Brain microvascular endothelial cell (primary cell): ENCODE results near the gene ZC3H10.

Experiments
- DNase-seq: peaks from one replicate; pipeline ENCODE4 v3.0.0-alpha.2; 2020
- H3K27ac ChIP-seq: fragments of 250-450 bp; sonication (Bioruptor Pico); 2 replicates; pipeline ENCODE4 v1.5.1; 2020; ENCODE audit warnings: mild to moderate bottlenecking, moderate library complexity
- H3K27me3 ChIP-seq: fragments of 250-450 bp; sonication (Bioruptor Pico); replicated peaks from 2 replicates; pipeline ENCODE4 v1.5.1; 2020; ENCODE audit warnings: mild to moderate bottlenecking
- H3K36me3 ChIP-seq: fragments of 250-450 bp; sonication (Bioruptor Pico); replicated peaks from 2 replicates; pipeline ENCODE4 v1.5.1; 2020; ENCODE audit warnings: mild to moderate bottlenecking
- H3K4me3 ChIP-seq: 2 replicates; pipeline ENCODE4 v1.5.1; 2011; ENCODE audit warnings: low read depth, mild to moderate bottlenecking, control low read depth, low read length, moderate library complexity
- CTCF ChIP-seq: IDR thresholded peaks from 2 replicates; pipeline ENCODE4 v1.5.1; 2011; ENCODE audit warnings: low read depth, mild to moderate bottlenecking, moderate library complexity, low read length, control low read depth, inconsistent platforms; ENCODE audit errors: missing control alignments
- in situ Hi-C: cut with HindIII; loops from 2 replicates; pipeline ENCODE4 v1.10.0; 2017; ENCODE audit warnings: low sequenced_read_pairs, low pct_ligation_motif_present

Gene ZC3H10

GRCh38 chr12:56121204-56121870, 3.3 kb downstream of the ZC3H10 start:
- TF ChIP-seq CTCF, result no peak

GRCh38 chr12:56122637-56123036, 4.6 kb downstream of the ZC3H10 start:
- no peak for DNase-seq
- Histone ChIP-seq H3K27me3 (no peaks in the 10 kb centered on the region), H3K27ac (no peak overlapping the region), H3K4me3 (no peak overlapping the region), H3K36me3 (peaks cover 2% of the 10 kb centered on the region)
- in situ Hi-C loops, result no loop called here
- TF ChIP-seq CTCF, result no peak

More at GRCh38 chr12:56121204-56121870, 3.3 kb downstream of the ZC3H10 start:
- DNase-seq, result no peak
- Histone ChIP-seq H3K36me3 (peaks cover 6% of the 10 kb centered on the region), H3K27me3 (no peaks in the 10 kb centered on the region), H3K27ac (no peak overlapping the region), H3K4me3 (no peak overlapping the region)
- in situ Hi-C loops, result no loop called here

- Histone ChIP-seq H3K36me3 (no peaks in the 10 kb centered on the region), H3K27ac (no peak overlapping the region)
Measured at GRCh38 chr12:56124133-56124532, 6.1 kb downstream of the ZC3H10 start.

GRCh38 chr12:56126732-56127239, 8.7 kb downstream of the ZC3H10 start:
- no peak for TF ChIP-seq CTCF
- DNase-seq, result no peak
- in situ Hi-C loops, result no loop called here
- no peaks in the 10 kb centered on the region for H3K27me3 ChIP-seq
- H3K27ac ChIP-seq, result no peak overlapping the region
- peaks cover 13% of the 10 kb centered on the region for H3K36me3 ChIP-seq
- no peak overlapping the region for H3K4me3 ChIP-seq

More at GRCh38 chr12:56124133-56124532, 6.1 kb downstream of the ZC3H10 start:
- no peak for DNase-seq
- in situ Hi-C loops, result no loop called here
- Histone ChIP-seq H3K4me3 (no peak overlapping the region), H3K27me3 (no peaks in the 10 kb centered on the region)
- TF ChIP-seq CTCF, result no peak

- peak overlapping the region; percentile 8 for H3K27ac ChIP-seq
- in situ Hi-C loops, result no loop called here
- H3K4me3 ChIP-seq, result peak overlapping the region; percentile 50
- no peaks in the 10 kb centered on the region for H3K27me3 ChIP-seq
- no peak for DNase-seq
- no peak for TF ChIP-seq CTCF
- peaks cover 20% of the 10 kb centered on the region for H3K36me3 ChIP-seq
Measured at GRCh38 chr12:56127485-56127887, 9.4 kb downstream of the ZC3H10 start.
